GM12878 (cell line): Measurements from ENCODE around the gene GPR17. TPM values are rescaled to one million over a fixed set of nuclear protein-coding genes. Genes with fewer than 3 reads are reported as not detected.

ENCODE experiments used
- ATAC-seq: fragments of 200-7000 bp; cut with Tn5 transposase; 3 replicates; pipeline ENCODE4 v1.9.1; 2020; ENCODE audit warnings: mild to moderate bottlenecking, moderate library complexity
- BruUV-seq: library from RNA; stranded (reverse); fragments of 400-500 nt; replicated peaks from 2 replicates; lab custom pipeline; 2021; lab: Mats Ljungman, UMichigan
- CTCF ChIA-PET: fragments of 300-600 bp; sonication (Branson Sonifier 250); formaldehyde crosslinking; extraction: SDS; loops from one replicate; lab custom pipeline; 2021; ENCODE audit warnings: inconsistent platforms; lab: Yijun Ruan, JAX
- POLR2A ChIA-PET: fragments of 350-600 bp; formaldehyde crosslinking; extraction: SDS; loops from one replicate; lab custom pipeline; 2021; ENCODE audit warnings: inconsistent platforms; lab: Charles Lee
- RAD21 ChIA-PET: fragments of 300-600 bp; sonication (Branson Sonifier 250); formaldehyde crosslinking; loops from one replicate; lab custom pipeline; 2023; ENCODE audit warnings: antibody characterized with exemption; ENCODE audit not compliant: unreplicated experiment; lab: Charles Lee
- SMC1A ChIA-PET: fragments of 300-600 bp; sonication (Branson Sonifier 250); formaldehyde crosslinking; loops from one replicate; lab custom pipeline; 2023; ENCODE audit not compliant: unreplicated experiment, uncharacterized antibody; lab: Charles Lee
- DNase-seq: peaks from one replicate; pipeline ENCODE4 v3.0.0-alpha.2; 2011; ENCODE audit warnings: low read depth, low spot score
- FAIRE-seq: peaks from 3 replicates; lab custom pipeline; 2011; peaks lifted over from hg19 to GRCh38; lab: Jason Lieb, UNC
- H2AFZ ChIP-seq: 2 replicates; pipeline ENCODE4 v1.6.0; 2011; ENCODE audit warnings: low read depth, low read length, control low read depth; ENCODE audit not compliant: control insufficient read depth
- H3K27ac ChIP-seq: 2 replicates; pipeline ENCODE4 v1.5.1; 2011; ENCODE audit warnings: control low read depth; ENCODE audit not compliant: control insufficient read depth, insufficient read depth
- H3K27me3 ChIP-seq, 2 experiments: replicated peaks in 1 of 2; 2 replicates each; pipeline versions ENCODE4 v1.6.0 to v1.6.1; 2011; ENCODE audit warnings: low read length in 1 of 2; ENCODE audit not compliant: control insufficient read depth in 2 of 2, insufficient read depth in 2 of 2
- H3K36me3 ChIP-seq, 2 experiments: 2 replicates each; pipeline ENCODE4 v1.5.1; 2011; ENCODE audit warnings: low read length in 1 of 2; ENCODE audit not compliant: control insufficient read depth in 2 of 2, insufficient read depth in 2 of 2
- H3K4me1 ChIP-seq: 2 replicates; pipeline ENCODE4 v1.6.1; 2011; ENCODE audit warnings: mild to moderate bottlenecking, low read length, moderate library complexity, mixed read lengths; ENCODE audit not compliant: control insufficient read depth, insufficient read depth
- H3K4me2 ChIP-seq: 2 replicates; pipeline ENCODE4 v1.6.0; 2011; ENCODE audit warnings: control low read depth; ENCODE audit not compliant: control insufficient read depth, insufficient read depth
- H3K4me3 ChIP-seq: fragments of 200-600 bp; sonication (generic); 2 replicates; pipeline ENCODE4 v1.5.1; 2016
- H3K79me2 ChIP-seq: 2 replicates; pipeline ENCODE4 v1.6.0; 2011; ENCODE audit warnings: low read length; ENCODE audit not compliant: control insufficient read depth, insufficient read depth
- H3K9ac ChIP-seq: 2 replicates; pipeline ENCODE4 v1.8.0; 2011; ENCODE audit warnings: low read length, control low read depth, mixed read lengths; ENCODE audit not compliant: control insufficient read depth, insufficient read depth
- H3K9me3 ChIP-seq: replicated peaks from 3 replicates; pipeline ENCODE4 v1.5.1; 2011; ENCODE audit warnings: mild to moderate bottlenecking, low read length; ENCODE audit not compliant: control insufficient read depth, insufficient read depth
- H4K20me1 ChIP-seq: 2 replicates; pipeline ENCODE4 v1.6.0; 2011; ENCODE audit not compliant: control insufficient read depth, insufficient read depth
- ASH2L ChIP-seq: fragments of 300-600, 200-600 bp; sonication (generic); IDR thresholded peaks from 2 replicates; pipeline ENCODE4 v1.6.1; 2017; ENCODE audit warnings: low read depth, mild to moderate bottlenecking, borderline replicate concordance
- ATF3 ChIP-seq: IDR thresholded peaks from 2 replicates; pipeline ENCODE4 v1.6.1; 2011; ENCODE audit warnings: low read depth, mild to moderate bottlenecking, low read length, moderate library complexity, borderline replicate concordance; ENCODE audit errors: extremely low read depth
- HDAC2 ChIP-seq: fragments of 200-600 bp; sonication (generic); IDR thresholded peaks from 2 replicates; pipeline ENCODE4 v1.6.1; 2017
- JUND ChIP-seq: IDR thresholded peaks from 2 replicates; pipeline ENCODE4 v1.6.1; 2012; ENCODE audit warnings: low read depth, mild to moderate bottlenecking, low read length, improper control_type of control experiment, moderate library complexity
- NKRF ChIP-seq: fragments of 450-650 bp; conservative IDR thresholded peaks from 2 replicates; pipeline ENCODE4 v1.6.1; 2017; ENCODE audit warnings: mild to moderate bottlenecking, moderate library complexity
- RBBP5 ChIP-seq: fragments of 200-600 bp; sonication (generic); conservative IDR thresholded peaks from 2 replicates; pipeline ENCODE4 v1.6.1; 2016
- RELA ChIP-seq: fragments of 450-650 bp; IDR thresholded peaks from 2 replicates; pipeline ENCODE4 v1.8.0; 2014; ENCODE audit warnings: borderline replicate concordance; ENCODE audit not compliant: partially characterized antibody
- USF2 ChIP-seq: IDR thresholded peaks from 2 replicates; pipeline ENCODE4 v1.6.1; 2011; ENCODE audit warnings: low read depth, low read length, improper control_type of control experiment, borderline replicate concordance
- ZNF384 ChIP-seq: IDR thresholded peaks from 2 replicates; pipeline ENCODE4 v1.6.1; 2012; ENCODE audit warnings: low read depth, mild to moderate bottlenecking, low read length, improper control_type of control experiment, borderline replicate concordance
- WGBS: methylation state at CpG from one replicate; pipeline ENCODE4 v1.1.6; 2016; ENCODE audit warnings: low lambda C conversion rate; ENCODE audit not compliant: insufficient replicate concordance, insufficient coverage; ENCODE audit errors: missing lambda C conversion rate; 5-methylcytosine and 5-hydroxymethylcytosine counted together
- in situ Hi-C: fragments of 300-500 bp; cut with MboI; formaldehyde crosslinking; loops from 9 replicates; pipeline ENCODE4 v1.14.3; 2018; ENCODE audit warnings: mixed read lengths
- intact Hi-C: fragments of 100-400 bp; cut with micrococcal nuclease; formaldehyde crosslinking; loops from one replicate; pipeline ENCODE4 v1.14.2; 2022; ENCODE audit not compliant: unreplicated experiment
- polyA plus RNA-seq, 11 experiments: library from polyadenylated mRNA; depleted of rRNA in 4 of 11; unstranded in 6 of 11; stranded (reverse) in 5 of 11; fragments of >200 nt; fragmentation: Nextera tagmentation in 4 of 11; fragmentation: Illumina TruSeq in 1 of 11; extraction: Ambion mirVana in 4 of 11; extraction: Trizol in 1 of 11; gene quantifications; 1 replicate in 1 of 11; 2 replicates in 10 of 11; pipeline versions ENCODE4 v1.2.1 to v1.2.3, GENCODE V29; 2011 to 2016; ENCODE audit warnings: inconsistent platforms in 2 of 11, missing spikeins in 2 of 11, low read depth in 1 of 11
- total RNA-seq, 4 experiments: library from RNA; depleted of rRNA in 3 of 4; stranded (reverse); fragments of >200 nt in 3 of 4; fragmentation: Illumina TruSeq in 1 of 4; extraction: Trizol in 1 of 4; gene quantifications; 2 replicates each; pipeline versions ENCODE4 v1.2.1 to v1.2.3, GENCODE V29; 2013 to 2021

GPR17 gene
- total and polyA plus RNA-seq, 10 of the 15 experiments (the other 5 are each of a cell fraction or from before 2014, with no cell fraction given), result not detected

DNA sequence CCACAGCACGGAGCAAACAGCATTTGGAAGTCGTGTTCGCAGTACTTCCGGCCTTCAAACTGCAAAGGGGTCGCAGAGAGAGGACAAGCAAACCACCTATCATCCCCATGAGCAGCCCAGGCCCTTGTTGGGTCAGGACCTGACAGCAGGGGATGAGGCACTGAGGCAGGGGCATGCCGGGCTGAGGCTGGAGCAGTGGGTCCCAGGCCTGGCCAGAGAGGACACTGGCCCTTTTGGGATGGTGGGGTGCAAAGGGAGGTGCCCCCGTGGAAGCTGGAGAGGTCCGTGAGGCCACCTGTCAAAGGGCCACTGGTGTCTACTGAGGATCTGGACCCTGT, 8.9 kb downstream of the GPR17 start:
- Histone ChIP-seq H3K9ac (no peak overlapping the region), H3K9me3 (no peaks in the 10 kb centered on the region), H3K27me3 (no peaks in the 10 kb centered on the region), H3K27ac (no peak overlapping the region), H3K4me3 (no peak overlapping the region), H3K36me3 (no peaks in the 10 kb centered on the region), H3K4me1 (no peaks in the 10 kb centered on the region), H3K79me2 (no peaks in the 10 kb centered on the region), H3K4me2 (no peak overlapping the region)
- 42% methylated on average over 8 of the region's 8 CpGs for WGBS
- ATAC-seq (no peak), DNase-seq (no peak)
- ChIA-PET CTCF (interaction anchor here (1.4 to 1.6 kb wide), 2 partner anchors 10 to 65 kb away, joined by 3 read pairs; no protein-coding TSS in a partner anchor), SMC1A (no interaction called here)
- no TSS peak for BruUV-seq
- intact Hi-C loops, result no loop called here
- no peak for TF ChIP-seq NKRF
- no peak for TF ChIP-seq USF2
- no peak for TF ChIP-seq RBBP5
- no peak for TF ChIP-seq RELA
- no peak for TF ChIP-seq ATF3
- no peak for TF ChIP-seq ASH2L
- no peak for TF ChIP-seq HDAC2
- TF ChIP-seq ZNF384, result no peak
- TF ChIP-seq JUND, result no peak
- TF ChIP-seq, all 136 proteins: peak for 0
- in situ Hi-C loops, result no loop called here
- no peaks in the 10 kb centered on the region for H4K20me1 ChIP-seq
- FAIRE-seq, result no peak
- ChIA-PET RAD21 (interaction anchor here (1.0 to 3.1 kb wide), 2 partner anchors 15 to 64 kb away, joined by 3 to 12 read pairs; no protein-coding TSS in a partner anchor), POLR2A (no interaction called here)
- no peak overlapping the region for H2AFZ ChIP-seq
